Aortic smooth muscle cell (primary cell): ENCODE data around the gene ERRFI1. TPM values are rescaled to one million over a fixed set of nuclear protein-coding genes. Genes with fewer than 3 reads are reported as not detected.

Experiments
- total RNA-seq: library from RNA; depleted of rRNA; stranded (reverse); fragments of >200 nt; gene quantifications from 2 replicates; pipeline ENCODE4 v1.2.3, GENCODE V29; 2014

The ERRFI1 gene
- total RNA-seq = 85.6 and 178 TPM in 2 replicates

GRCh38 chr1:8026153-8026975, at the start of gene ERRFI1:
Gene ERRFI1 (minus strand): TSS chr1:8026309. CDS start chr1:8015619, 10,690 bp downstream.

Other genes starting within 250 kb of the ERRFI1 start
- 7.1 and 11.4 TPM in 2 replicates for gene PER3, start 242.0 kb downstream of the ERRFI1 start, total RNA-seq
- not detected in 2 replicates for gene UTS2, start 173.2 kb downstream of the ERRFI1 start, total RNA-seq
- 0.06 TPM in 1 of 2 replicates, not detected in the other for gene TNFRSF9, start 85.5 kb downstream of the ERRFI1 start, total RNA-seq
- 397 and 429 TPM in 2 replicates for gene PARK7, start 64.6 kb downstream of the ERRFI1 start, total RNA-seq